Ectodermal cell (in vitro differentiated cells): ENCODE results near the gene APOL2. TPM values are rescaled to one million over a fixed set of nuclear protein-coding genes. Genes with fewer than 3 reads are reported as not detected.
A peak's percentile ranks its signal among the peaks of the same experiment; 100 is the strongest.

Experiments used
- H3K27ac ChIP-seq: 2 replicates; pipeline ENCODE4 v1.7.0; 2013; ENCODE audit warnings: mild to moderate bottlenecking, low read depth, low read length; ENCODE audit not compliant: insufficient read depth, poor library complexity, severe bottlenecking
- H3K27me3 ChIP-seq: 2 replicates; pipeline ENCODE4 v1.7.0; 2013; ENCODE audit warnings: mild to moderate bottlenecking, low read length; ENCODE audit not compliant: insufficient read depth, control insufficient read depth, poor library complexity, severe bottlenecking
- H3K36me3 ChIP-seq: one replicate; pipeline ENCODE4 v1.7.0; 2013; ENCODE audit warnings: low read length; ENCODE audit not compliant: control insufficient read depth, insufficient read depth
- H3K4me1 ChIP-seq: one replicate; pipeline ENCODE4 v1.7.0; 2013; ENCODE audit warnings: low read length; ENCODE audit not compliant: control insufficient read depth, insufficient read depth
- H3K4me3 ChIP-seq: 2 replicates; pipeline ENCODE4 v1.7.0; 2013; ENCODE audit warnings: low read depth, low read length, control low read depth; ENCODE audit not compliant: insufficient read depth
- H3K9me3 ChIP-seq: 2 replicates; pipeline ENCODE4 v1.7.0; 2013; ENCODE audit warnings: mild to moderate bottlenecking, low read length, moderate library complexity; ENCODE audit not compliant: control insufficient read depth
- WGBS, 2 experiments: methylation state at CpG; one replicate each; pipeline ENCODE4 v1.1.7; 2013; ENCODE audit warnings: missing lambda C conversion rate in 2 of 2; 5-methylcytosine and 5-hydroxymethylcytosine counted together
- polyA plus RNA-seq, 4 experiments: library from polyadenylated mRNA; stranded (reverse); fragments of 50-300 nt; gene quantifications; one replicate each; pipeline ENCODE4 v1.2.3, GENCODE V29; 2013

APOL2 gene
- polyA plus RNA-seq (2013, experiment 1 of 4): 9.7 TPM
- 12.1 TPM for polyA plus RNA-seq (2013, experiment 2 of 4)
- polyA plus RNA-seq (2013, experiment 3 of 4): 7.8 TPM
- 8.3 TPM for polyA plus RNA-seq (2013, experiment 4 of 4)

DNA sequence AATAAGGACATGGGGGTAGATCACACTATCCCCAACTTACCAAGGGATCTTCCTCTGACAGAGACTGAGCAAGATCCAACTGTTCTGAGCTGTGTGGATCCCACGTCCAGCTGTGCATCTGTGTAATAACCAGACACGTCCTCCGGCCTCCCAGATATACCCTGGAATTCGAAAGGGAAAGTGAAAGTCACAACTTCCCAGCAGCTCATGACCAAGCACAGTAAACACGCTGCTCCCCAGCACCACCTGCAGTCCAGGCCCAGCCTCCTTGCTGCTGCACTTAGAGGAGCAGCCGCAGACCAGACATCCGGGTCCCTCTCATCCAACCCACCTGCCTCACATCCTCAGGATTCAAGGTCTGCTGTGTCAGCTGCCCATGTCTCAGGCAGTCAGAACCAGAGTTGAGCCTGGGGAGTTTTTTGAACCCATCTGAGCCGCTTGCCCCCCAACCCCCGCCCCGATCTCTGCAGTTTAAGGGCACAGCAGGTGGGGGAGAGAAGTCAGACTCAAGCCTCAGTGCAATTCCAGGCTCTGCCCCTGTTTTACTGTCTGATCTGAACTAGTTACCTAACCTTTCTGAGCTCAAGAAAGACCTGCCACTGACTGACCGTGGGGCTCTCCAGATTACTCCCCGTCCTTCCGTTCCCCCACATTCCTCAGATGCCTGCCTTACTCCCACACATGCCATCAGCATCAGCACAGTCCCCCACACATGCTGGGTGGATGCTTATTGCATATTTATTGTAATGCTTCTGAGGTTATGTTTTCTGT is at the start of gene APOL2:
Gene APOL2 (minus strand): TSS at position 127 of the 771 bp plus-strand sequence. CDS start 6,365 bp downstream, outside the sequence.
- Histone ChIP-seq H3K9me3 (no peaks in the 10 kb centered on the region), H3K27ac (no peak within 1 kb of the TSS), H3K4me1 (peaks cover 3% of the 10 kb centered on the region), H3K4me3 (peak within 1 kb of the TSS; percentile 28), H3K27me3 (no peaks in the 10 kb centered on the region), H3K36me3 (no peaks in the 10 kb centered on the region)
- WGBS, 2 experiments: 21 to 23% methylated on average over 13 of the region's 13 CpGs

GRCh38 chr22:36288571-36289405 is 49.5 kb upstream of the APOL2 start:
- Histone ChIP-seq H3K4me3 (no peak overlapping the region), H3K27ac (no peak overlapping the region), H3K4me1 (no peaks in the 10 kb centered on the region), H3K9me3 (no peaks in the 10 kb centered on the region), H3K27me3 (no peaks in the 10 kb centered on the region), H3K36me3 (peaks cover 60% of the 10 kb centered on the region)
- WGBS, 2 experiments: 95% methylated on average over 33 of the region's 33 CpGs

GRCh38 chr22:36287881-36288515 is 48.7 kb upstream of the APOL2 start:
- Histone ChIP-seq H3K27ac (no peak overlapping the region), H3K4me1 (no peaks in the 10 kb centered on the region), H3K9me3 (no peaks in the 10 kb centered on the region), H3K36me3 (peaks cover 52% of the 10 kb centered on the region), H3K27me3 (no peaks in the 10 kb centered on the region), H3K4me3 (no peak overlapping the region)
- WGBS, 2 experiments: 95% methylated on average over 20 of the region's 20 CpGs

GRCh38 chr22:36286096-36286957 is 47.0 kb upstream of the APOL2 start:
- Histone ChIP-seq H3K27me3 (no peaks in the 10 kb centered on the region), H3K4me3 (no peak overlapping the region), H3K27ac (no peak overlapping the region), H3K9me3 (no peaks in the 10 kb centered on the region), H3K36me3 (peaks cover 48% of the 10 kb centered on the region), H3K4me1 (no peaks in the 10 kb centered on the region)
- WGBS, 2 experiments: 70% methylated on average over 28 of the region's 28 CpGs

- 95 to 96% methylated on average over 21 of the region's 21 CpGs for WGBS, 2 experiments
- H3K27ac ChIP-seq: no peak overlapping the region
Observed at GRCh38 chr22:36285545-36285944, 46.2 kb upstream of the APOL2 start.

DNA sequence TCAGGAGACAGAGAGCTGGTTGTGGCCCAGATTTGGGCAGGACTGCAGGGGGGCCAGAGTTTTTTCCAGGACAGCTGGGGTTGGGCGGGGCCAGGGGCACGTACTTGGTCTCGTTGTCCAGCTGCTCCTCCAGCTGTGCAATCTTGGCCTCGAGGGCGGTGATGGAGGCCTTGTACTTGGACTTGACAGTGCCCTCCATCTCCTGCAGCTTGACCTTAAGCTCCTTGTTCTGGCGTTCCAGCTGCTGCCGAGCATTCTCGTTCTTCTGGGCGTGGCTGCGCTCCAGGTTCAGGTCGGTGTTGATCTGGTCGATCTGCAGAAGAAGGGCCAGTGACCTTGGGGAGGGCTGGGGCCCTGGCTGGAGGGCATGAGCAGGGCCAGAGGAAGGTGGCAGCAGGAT is 45.7 kb upstream of the APOL2 start:
- Histone ChIP-seq H3K27ac (no peak overlapping the region), H3K4me3 (no peak overlapping the region), H3K4me1 (no peaks in the 10 kb centered on the region), H3K9me3 (no peaks in the 10 kb centered on the region), H3K27me3 (no peaks in the 10 kb centered on the region), H3K36me3 (peaks cover 47% of the 10 kb centered on the region)
- WGBS, 2 experiments: 96 to 97% methylated on average over 12 of the region's 12 CpGs

More at GRCh38 chr22:36285545-36285944, 46.2 kb upstream of the APOL2 start:
- H3K27me3 ChIP-seq: no peaks in the 10 kb centered on the region
- no peaks in the 10 kb centered on the region for H3K9me3 ChIP-seq
- H3K36me3 ChIP-seq: peaks cover 48% of the 10 kb centered on the region
- no peak overlapping the region for H3K4me3 ChIP-seq
- no peaks in the 10 kb centered on the region for H3K4me1 ChIP-seq

DNA sequence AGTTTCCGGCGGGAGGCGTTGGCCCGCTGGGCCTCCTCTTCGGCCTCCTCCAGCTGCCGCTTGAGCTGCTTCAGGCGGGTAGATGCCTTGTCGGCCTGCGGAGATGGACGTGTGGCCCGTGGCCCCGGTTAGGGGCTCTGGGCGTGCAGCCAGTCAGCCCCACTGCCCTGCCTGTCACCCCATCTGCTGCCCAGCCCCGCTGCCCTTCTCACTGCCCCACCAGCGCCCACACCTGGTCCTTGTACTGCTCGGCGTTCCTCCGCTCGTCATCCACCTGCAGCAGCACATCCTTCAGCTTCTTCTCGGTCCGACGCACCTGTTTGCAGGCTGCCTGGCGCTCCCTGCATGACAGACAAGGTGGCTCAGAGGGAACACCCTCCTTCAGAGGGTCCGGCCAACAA is 44.8 kb upstream of the APOL2 start:
- H3K4me3 ChIP-seq: no peak overlapping the region
- H3K4me1 ChIP-seq: no peaks in the 10 kb centered on the region
- H3K36me3 ChIP-seq: peaks cover 39% of the 10 kb centered on the region
- H3K27ac ChIP-seq: no peak overlapping the region
- no peaks in the 10 kb centered on the region for H3K9me3 ChIP-seq
- WGBS, 2 experiments: 96 to 97% methylated on average over 24 of the region's 24 CpGs
- H3K27me3 ChIP-seq: no peaks in the 10 kb centered on the region

DNA sequence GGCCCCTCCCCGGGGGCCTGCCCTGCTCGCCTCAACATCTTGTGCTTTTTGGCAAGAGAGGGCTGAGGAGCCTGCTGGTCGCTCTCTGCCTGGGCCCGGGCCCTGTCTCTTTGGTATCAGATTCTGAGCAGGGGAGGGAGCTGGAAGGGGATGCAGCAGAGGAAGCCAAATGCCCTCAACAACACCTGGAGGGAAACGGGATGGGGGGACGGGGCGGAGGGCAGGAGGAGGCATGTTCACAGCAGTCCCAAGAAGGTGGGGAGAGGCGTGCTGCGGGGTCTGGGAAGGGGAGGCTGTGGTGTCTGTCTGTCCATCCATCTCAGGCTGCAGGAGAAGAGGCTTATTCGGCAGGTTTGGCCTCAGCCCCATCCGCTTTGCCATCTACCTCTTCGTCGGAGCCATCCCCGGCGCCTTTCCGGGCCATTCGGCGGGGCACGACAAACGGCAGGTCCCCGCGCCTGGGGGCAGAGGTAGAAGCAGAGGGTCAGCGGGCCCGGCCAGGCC is 43.1 kb upstream of the APOL2 start:
- Histone ChIP-seq H3K27ac (no peak overlapping the region), H3K4me3 (no peak overlapping the region), H3K9me3 (no peaks in the 10 kb centered on the region), H3K27me3 (no peaks in the 10 kb centered on the region), H3K36me3 (peaks cover 28% of the 10 kb centered on the region), H3K4me1 (no peaks in the 10 kb centered on the region)
- 95 to 96% methylated on average over 24 of the region's 24 CpGs for WGBS, 2 experiments

GRCh38 chr22:36281781-36282327 is 42.5 kb upstream of the APOL2 start:
- H3K27me3 ChIP-seq: no peaks in the 10 kb centered on the region
- peaks cover 28% of the 10 kb centered on the region for H3K36me3 ChIP-seq
- H3K4me1 ChIP-seq: no peaks in the 10 kb centered on the region
- no peaks in the 10 kb centered on the region for H3K9me3 ChIP-seq
- WGBS, 2 experiments: 93% methylated on average over 14 of the region's 14 CpGs
- no peak overlapping the region for H3K4me3 ChIP-seq
- no peak overlapping the region for H3K27ac ChIP-seq
